Measurements from ENCODE around the gene LRRC73. TPM values are rescaled to one million over a fixed set of nuclear protein-coding genes. Genes with fewer than 3 reads are reported as not detected.
A peak's percentile ranks its signal among the peaks of the same experiment; 100 is the strongest.
"Not testable (repeated sequence)": the region's sequence is repeated elsewhere in the genome, so short reads cannot be mapped to it uniquely, and the experiment has no call there.

The LRRC73 gene, protein sequence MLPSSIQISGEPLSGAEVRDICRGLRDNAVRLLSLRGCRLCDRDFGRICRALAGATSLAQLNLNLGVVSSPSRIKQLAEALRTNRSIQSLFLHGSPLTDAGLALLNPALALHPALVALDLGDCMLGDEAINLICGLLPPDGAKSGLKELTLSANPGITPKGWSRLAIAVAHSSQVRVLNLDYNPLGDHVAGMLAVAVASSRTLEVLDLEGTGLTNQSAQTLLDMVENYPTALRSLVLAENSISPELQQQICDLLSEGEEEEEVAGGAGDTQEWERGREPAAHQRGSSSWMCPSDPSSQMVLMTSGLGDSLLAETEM
- total RNA-seq: not detected in 2 replicates

- no peak for TF ChIP-seq CTCF (IDR thresholded peaks at IDR 0.05; ENCODE audit: insufficient read depth, low read length, poor library complexity, severe bottlenecking)
- DNase-seq (ENCODE audit: low read depth): no peak
- H3K36me3 ChIP-seq (ENCODE audit: control insufficient read depth, insufficient read depth, low read length): peaks cover 6% of the 10 kb centered on the region
- peaks cover 9% of the 10 kb centered on the region for H3K27me3 ChIP-seq (ENCODE audit: control insufficient read depth, insufficient read depth, low read length)
- H3K4me3 ChIP-seq (ENCODE audit: low read depth, low read length): peak within 1 kb of the TSS; percentile 61
These were observed at the start of gene LRRC73 for GRCh38 chr6:43509984-43510826. Gene LRRC73, minus strand, starts transcription at chr6:43510346. Its CDS starts 561 bp downstream, at chr6:43509785.

DNA sequence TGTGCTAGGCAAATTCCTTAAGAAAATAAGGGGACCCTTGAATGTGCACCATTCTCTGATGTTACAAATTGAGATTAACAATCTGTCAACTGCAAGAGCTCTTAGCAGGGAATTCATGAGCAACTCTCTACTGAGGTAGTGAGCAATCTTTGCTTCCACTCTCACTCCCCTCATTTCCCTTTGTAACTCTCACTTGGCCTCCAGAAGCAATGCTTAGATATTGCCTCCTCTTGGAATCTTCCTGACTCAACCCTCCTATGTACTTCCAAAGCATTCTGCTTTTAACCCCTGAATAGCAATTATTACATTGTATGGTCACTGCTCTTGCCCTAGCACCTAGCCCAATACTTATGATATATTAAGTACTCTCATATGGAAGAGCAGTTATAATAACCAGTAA is 49.2 kb upstream of the LRRC73 start:
- H3K27me3 ChIP-seq (ENCODE audit: control insufficient read depth, insufficient read depth, low read length): no peaks in the 10 kb centered on the region
- DNase-seq (ENCODE audit: low read depth): no peak
- TF ChIP-seq CTCF (IDR thresholded peaks at IDR 0.05; ENCODE audit: insufficient read depth, low read length, poor library complexity, severe bottlenecking): no peak
- peaks cover 3% of the 10 kb centered on the region for H3K36me3 ChIP-seq (ENCODE audit: control insufficient read depth, insufficient read depth, low read length)
- no peak overlapping the region for H3K4me3 ChIP-seq (ENCODE audit: low read depth, low read length)

GRCh38 chr6:43557620-43558019 is 47.5 kb upstream of the LRRC73 start:
- not testable (repeated sequence) for DNase-seq (ENCODE audit: low read depth); H3K27me3 ChIP-seq (ENCODE audit: control insufficient read depth, insufficient read depth, low read length); H3K36me3 ChIP-seq (ENCODE audit: control insufficient read depth, insufficient read depth, low read length); H3K4me3 ChIP-seq (ENCODE audit: low read depth, low read length)

DNA sequence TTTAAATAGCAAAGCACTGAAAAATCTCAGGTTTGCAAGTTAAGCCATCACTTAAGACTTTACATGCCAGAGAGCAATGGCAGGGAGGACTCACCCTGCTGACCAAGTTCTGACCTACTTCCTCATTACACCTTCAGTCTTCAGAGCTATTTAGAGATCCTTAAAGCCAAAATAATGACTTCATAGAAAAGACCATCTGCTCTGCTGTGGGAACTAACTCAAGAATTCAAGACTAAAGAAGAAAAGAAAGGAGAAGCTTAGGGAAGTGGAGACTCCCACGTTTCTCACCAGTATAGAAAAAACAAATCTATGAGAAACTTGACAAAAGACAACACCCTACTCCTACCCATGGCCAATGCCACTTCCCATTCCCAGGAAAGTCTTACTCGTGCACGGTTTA is 37.1 kb upstream of the LRRC73 start:
- no peak for DNase-seq (ENCODE audit: low read depth)
- no peak for TF ChIP-seq CTCF (IDR thresholded peaks at IDR 0.05; ENCODE audit: insufficient read depth, low read length, poor library complexity, severe bottlenecking)
- no peak overlapping the region for H3K4me3 ChIP-seq (ENCODE audit: low read depth, low read length)
- H3K27me3 ChIP-seq (ENCODE audit: control insufficient read depth, insufficient read depth, low read length): no peaks in the 10 kb centered on the region
- no peaks in the 10 kb centered on the region for H3K36me3 ChIP-seq (ENCODE audit: control insufficient read depth, insufficient read depth, low read length)

DNA sequence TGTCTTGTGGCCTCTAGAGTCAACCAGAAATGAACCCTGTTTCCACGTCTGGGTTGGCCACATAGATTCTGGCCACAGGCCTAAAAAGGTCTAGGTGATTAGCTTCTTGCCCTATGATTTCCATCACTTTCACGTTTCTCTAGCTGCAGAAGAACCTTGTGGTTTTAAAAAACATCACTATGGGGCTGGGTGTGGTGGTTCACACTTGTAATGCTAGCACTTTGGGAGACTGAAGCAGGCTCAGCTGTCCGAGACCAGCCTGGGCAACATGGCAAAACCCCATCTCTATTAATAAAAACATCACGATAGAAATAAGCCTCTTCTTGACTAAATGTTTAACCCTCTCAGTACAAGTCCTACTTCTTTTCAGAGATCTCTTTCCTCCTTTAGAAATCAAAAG is 34.3 kb upstream of the LRRC73 start:
- TF ChIP-seq CTCF (IDR thresholded peaks at IDR 0.05; ENCODE audit: insufficient read depth, low read length, poor library complexity, severe bottlenecking): no peak
- no peak overlapping the region for H3K4me3 ChIP-seq (ENCODE audit: low read depth, low read length)
- no peaks in the 10 kb centered on the region for H3K36me3 ChIP-seq (ENCODE audit: control insufficient read depth, insufficient read depth, low read length)
- DNase-seq (ENCODE audit: low read depth): no peak
- H3K27me3 ChIP-seq (ENCODE audit: control insufficient read depth, insufficient read depth, low read length): no peaks in the 10 kb centered on the region

DNA sequence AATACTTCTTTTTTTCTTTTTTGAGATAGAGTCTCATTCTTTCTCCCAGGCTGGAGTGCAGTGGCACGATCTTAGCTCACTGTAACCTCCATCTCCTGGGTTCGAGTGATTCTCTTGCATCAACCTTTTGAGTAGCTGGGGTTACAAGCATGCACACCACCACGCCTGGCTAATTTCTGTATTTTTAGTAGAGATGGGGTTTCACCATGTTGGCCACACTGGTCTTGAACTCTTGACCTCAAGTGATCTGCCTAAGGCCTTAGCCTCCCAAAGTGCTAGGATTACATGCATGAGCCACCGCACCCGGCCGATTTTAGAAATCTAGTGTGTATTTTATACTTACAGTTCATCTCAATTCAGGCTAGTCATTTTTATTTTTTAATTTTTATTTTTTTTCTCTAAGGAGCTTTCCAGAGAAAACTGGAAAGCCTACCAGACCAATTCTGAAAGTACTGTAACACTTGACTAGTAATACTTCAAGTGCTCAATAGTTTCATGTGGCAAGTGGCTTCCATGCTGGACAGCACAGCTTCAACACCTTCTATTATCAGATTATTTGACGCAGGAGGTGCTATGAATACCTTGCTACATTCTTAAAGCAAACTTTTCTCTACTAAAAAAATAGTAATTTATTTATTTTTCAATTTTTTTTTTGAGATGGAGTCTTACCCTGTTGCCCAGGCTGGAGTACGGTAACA is 31.8 kb upstream of the LRRC73 start:
- Histone ChIP-seq H3K27me3 (ENCODE audit: control insufficient read depth, insufficient read depth, low read length) (no peaks in the 10 kb centered on the region), H3K36me3 (ENCODE audit: control insufficient read depth, insufficient read depth, low read length) (no peaks in the 10 kb centered on the region), H3K4me3 (ENCODE audit: low read depth, low read length) (no peak overlapping the region)
- TF ChIP-seq CTCF (IDR thresholded peaks at IDR 0.05; ENCODE audit: insufficient read depth, low read length, poor library complexity, severe bottlenecking): no peak
- DNase-seq (ENCODE audit: low read depth): no peak

All from kidney epithelial cell (primary cell).